GM19239 (cell line): Measurements from ENCODE around the gene CTSE.
"Not testable (repeated sequence)": the region's sequence is repeated elsewhere in the genome, so short reads cannot be mapped to it uniquely, and the experiment has no call there.

Experiments used
- DNase-seq: peaks from one replicate; pipeline ENCODE4 v3.0.0; 2011; ENCODE audit warnings: low spot score; ENCODE audit not compliant: insufficient read length
- FAIRE-seq: peaks from 2 replicates; lab custom pipeline; 2011; peaks lifted over from hg19 to GRCh38; lab: Jason Lieb, UNC

The CTSE gene

DNA sequence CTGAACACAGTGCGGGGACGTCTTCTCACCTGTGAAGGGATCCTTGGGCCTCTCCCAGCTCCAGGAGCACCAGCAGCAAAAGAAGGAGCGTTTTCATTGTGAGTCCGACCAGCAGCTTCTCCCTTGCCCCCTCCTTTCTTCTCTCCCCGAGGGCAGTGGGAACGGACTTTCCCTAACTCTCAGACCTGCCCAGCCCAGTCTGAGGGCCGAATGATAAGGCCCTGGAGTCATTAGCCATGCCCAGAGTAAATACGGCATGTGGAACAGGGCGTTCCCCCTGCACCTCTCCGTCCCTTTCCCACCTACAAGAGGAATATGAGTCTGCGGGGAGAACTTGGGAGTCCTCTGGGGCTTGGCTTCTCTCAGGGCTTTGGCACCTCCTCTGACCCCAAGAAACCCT, at the start of gene CTSE:
Gene CTSE (minus strand): TSS at position 201 of the 400 bp plus-strand sequence. CDS start 104 bp downstream, at position 97.
- FAIRE-seq (no peak), DNase-seq (no peak)

GRCh38 chr1:206070627-206071304, 47.1 kb upstream of the CTSE start:
- FAIRE-seq (no peak), DNase-seq (no peak)

- DNase-seq (no peak), FAIRE-seq (no peak)
These were observed 44.6 kb upstream of the CTSE start for GRCh38 chr1:206068314-206068713.

DNA sequence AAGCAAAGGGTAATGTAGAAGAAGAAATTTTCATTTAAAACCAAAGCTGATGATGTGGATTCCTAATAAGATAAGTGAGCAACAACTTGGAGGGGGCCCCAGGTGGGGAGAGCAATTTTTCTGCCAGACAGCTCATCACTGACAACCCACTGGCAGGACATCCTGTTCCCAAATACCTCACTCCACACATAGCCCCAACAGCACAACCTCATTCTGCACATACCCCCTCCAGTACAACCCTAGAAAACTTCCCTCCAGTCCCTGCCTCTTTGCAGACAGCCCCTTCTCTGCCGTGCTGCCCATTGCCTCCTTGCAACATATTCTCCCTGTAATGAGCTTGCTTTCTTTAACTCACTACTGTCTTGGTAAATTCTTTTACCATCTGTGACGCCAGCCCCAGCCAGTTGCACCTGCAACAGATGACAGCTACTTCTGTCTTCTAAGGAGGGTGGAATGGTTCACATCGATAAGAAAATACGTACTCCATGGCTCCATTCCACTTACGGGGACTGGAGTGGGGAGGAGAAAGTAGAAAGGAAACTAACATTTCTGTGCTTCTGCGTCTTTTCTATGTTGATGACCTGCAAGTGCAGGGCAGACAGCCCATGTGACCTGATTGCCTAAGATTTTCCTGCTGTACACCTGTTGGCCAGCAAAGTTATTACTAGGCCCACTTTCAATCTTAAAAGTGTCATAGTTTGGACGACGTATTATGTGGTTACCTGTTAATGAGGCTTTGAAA, 44.0 kb upstream of the CTSE start:
- FAIRE-seq, result no peak
- DNase-seq, result no peak

GRCh38 chr1:206066479-206067171, 42.9 kb upstream of the CTSE start:
- peak; percentile 48 for DNase-seq
- FAIRE-seq, result peak; percentile 64

- DNase-seq, result no peak
- FAIRE-seq, result no peak
These were observed 42.0 kb upstream of the CTSE start for GRCh38 chr1:206065547-206066145.

- DNase-seq, FAIRE-seq: not testable (repeated sequence)
These were observed 40.8 kb upstream of the CTSE start for GRCh38 chr1:206064501-206064900.

GRCh38 chr1:206064001-206064400, 40.3 kb upstream of the CTSE start:
- not testable (repeated sequence) for FAIRE-seq, DNase-seq

GRCh38 chr1:206062464-206062863, 38.8 kb upstream of the CTSE start:
- no peak for DNase-seq
- FAIRE-seq, result no peak

- DNase-seq (no peak), FAIRE-seq (no peak)
These were observed 37.1 kb upstream of the CTSE start for GRCh38 chr1:206060844-206061243.

GRCh38 chr1:206059355-206059915, 35.7 kb upstream of the CTSE start:
- no peak for FAIRE-seq
- DNase-seq, result no peak

DNA sequence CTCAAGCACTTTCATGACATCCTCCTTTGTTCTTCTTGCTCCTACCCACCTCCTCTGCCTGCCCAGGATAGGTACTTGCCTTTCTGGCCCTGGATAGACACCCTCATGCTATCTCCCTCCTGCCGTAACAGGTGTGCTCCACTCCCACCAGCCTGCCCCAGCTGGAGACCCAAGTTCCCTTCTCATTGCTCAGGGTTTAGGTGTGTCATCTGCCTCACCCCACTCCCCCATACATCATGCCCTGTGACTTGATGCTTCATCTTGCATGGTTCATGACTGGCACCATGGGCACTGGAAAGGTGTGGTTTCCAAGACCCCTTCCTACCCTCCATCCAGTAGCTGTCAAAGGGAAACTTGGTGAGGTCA, 35.2 kb upstream of the CTSE start:
- DNase-seq (no peak), FAIRE-seq (peak; percentile 39)

- DNase-seq, result not testable (repeated sequence)
- peak; percentile 83 for FAIRE-seq
These were observed 34.7 kb upstream of the CTSE start for GRCh38 chr1:206058289-206058926.

DNA sequence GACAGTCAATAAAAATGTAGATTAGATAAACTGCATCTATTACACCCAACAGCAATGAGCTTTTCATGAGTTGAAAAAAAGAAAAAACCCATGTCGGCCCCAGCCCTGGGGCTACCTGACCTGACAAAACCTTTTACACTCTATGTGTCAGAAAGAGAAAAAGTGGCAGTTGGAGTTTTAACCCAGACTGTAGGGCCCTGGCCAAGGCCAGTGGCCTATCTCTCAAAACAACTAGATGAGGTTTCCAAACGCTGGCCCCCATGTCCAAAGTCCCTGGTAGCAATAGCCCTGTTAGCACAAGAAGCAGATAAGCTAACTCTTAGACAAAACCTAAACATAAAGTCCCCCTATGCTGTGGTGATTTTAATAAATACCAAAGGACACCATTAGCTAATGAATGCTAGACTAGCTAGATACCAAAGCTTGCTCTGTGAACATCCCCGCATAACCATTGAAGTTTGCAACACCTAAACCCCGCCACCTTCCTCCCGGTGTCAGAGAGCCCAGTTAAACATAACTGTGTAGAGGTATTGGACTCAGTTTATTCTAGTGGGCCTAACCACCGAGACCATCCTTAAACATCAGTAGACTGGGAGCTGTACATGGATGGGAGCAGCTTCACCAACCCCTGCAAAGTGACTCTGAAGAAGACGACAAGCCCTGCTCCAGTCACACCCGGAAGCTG, 32.1 kb upstream of the CTSE start:
- DNase-seq, FAIRE-seq: not testable (repeated sequence)

GRCh38 chr1:206055069-206055625, 31.5 kb upstream of the CTSE start:
- not testable (repeated sequence) for FAIRE-seq, DNase-seq

DNA sequence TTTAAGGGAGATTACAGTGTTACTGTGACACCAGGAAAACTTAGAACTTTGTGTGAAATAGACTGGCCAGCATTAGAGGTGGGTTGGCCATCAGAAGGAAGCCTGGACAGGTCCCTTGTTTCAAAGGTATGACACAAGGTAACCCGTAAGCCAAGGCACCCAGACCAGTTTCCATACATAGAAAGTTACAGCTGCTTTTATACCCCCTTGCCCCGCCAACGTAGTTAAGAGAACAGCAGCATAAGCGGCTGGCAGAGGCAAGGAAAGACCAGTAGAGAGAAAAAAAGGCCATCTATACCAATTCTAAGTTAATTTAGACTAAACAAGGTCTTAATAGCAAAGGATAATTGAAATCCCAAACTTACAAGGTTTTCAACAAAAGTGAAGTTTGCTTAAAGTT, 29.9 kb upstream of the CTSE start:
- not testable (repeated sequence) for FAIRE-seq, DNase-seq

DNA sequence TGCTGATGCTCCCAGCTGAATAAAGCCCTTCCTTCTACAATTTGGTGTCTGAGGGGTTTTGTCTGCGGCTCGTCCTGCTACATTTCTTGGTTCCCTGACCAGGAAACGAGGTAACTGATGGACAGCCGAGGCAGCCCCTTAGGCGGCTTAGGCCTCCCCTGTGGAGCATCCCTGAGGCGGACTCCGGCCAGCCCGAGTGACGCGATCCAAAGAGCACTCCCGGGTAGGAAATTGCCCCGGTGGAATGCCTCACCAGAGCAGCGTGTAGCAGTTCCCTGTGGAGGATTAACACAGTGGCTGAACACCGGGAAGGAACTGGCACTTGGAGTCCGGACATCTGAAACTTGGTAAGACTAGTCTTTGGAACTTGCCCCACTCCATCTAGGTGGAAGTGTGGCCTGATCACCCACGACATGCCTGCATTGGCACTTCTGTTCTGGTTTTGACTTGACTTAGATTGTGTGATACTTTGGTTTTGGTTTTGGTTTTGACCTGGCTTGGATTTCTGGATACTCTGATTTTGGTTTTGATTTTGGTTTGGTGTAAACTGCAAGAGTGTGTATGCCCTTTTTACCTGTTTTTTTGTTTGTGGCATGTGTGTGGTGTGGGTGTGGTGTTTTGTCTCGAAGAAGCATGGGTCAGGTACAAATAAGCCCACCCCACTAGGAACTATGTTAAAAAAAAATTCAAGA, 29.4 kb upstream of the CTSE start, which contains the start of gene RHEX:
Gene RHEX (plus strand): TSS at position 255 of the 692 bp plus-strand sequence. CDS start 44,656 bp downstream, outside the sequence.
- not testable (repeated sequence) for DNase-seq
- FAIRE-seq, result peak; percentile 76

GRCh38 chr1:206052231-206052865, 28.7 kb upstream of the CTSE start:
- FAIRE-seq, result peak; percentile 64
- not testable (repeated sequence) for DNase-seq
